Activated T-helper 17 cell treated with anti-CD3 and anti-CD28 coated beads, Interleukin-2, amount 50 U/mL, for 72 hours (primary cell): ENCODE results near the gene PCSK6. TPM values are rescaled to one million over a fixed set of nuclear protein-coding genes. Genes with fewer than 3 reads are reported as not detected.
"Not testable (repeated sequence)": the region's sequence is repeated elsewhere in the genome, so short reads cannot be mapped to it uniquely, and the experiment has no call there.

Experiments used
- ATAC-seq: fragments of 150-1000 bp; cut with Tn5 transposase; replicated peaks from 2 replicates; pipeline ENCODE4 v1.10.0; 2021; ENCODE audit warnings: mild to moderate bottlenecking, moderate library complexity
- H3K27ac Mint-ChIP-seq: one replicate; pipeline ENCODE4 v1.8.0; 2022; ENCODE audit warnings: mixed read lengths
- H3K27me3 Mint-ChIP-seq: one replicate; pipeline ENCODE4 v1.8.0; 2022; ENCODE audit warnings: mixed read lengths
- H3K36me3 Mint-ChIP-seq: one replicate; pipeline ENCODE4 v1.8.0; 2022; ENCODE audit warnings: low read depth, mild to moderate bottlenecking, mixed read lengths
- H3K4me1 Mint-ChIP-seq: one replicate; pipeline ENCODE4 v1.8.0; 2022; ENCODE audit warnings: mixed read lengths
- H3K4me3 Mint-ChIP-seq: one replicate; pipeline ENCODE4 v1.8.0; 2022; ENCODE audit warnings: mild to moderate bottlenecking, mixed read lengths
- H3K9me3 Mint-ChIP-seq: one replicate; pipeline ENCODE4 v1.8.0; 2022; ENCODE audit warnings: mixed read lengths
- total RNA-seq, 2 donors: library from RNA; stranded (reverse); gene quantifications; one replicate each; pipeline ENCODE4 v1.2.3, GENCODE V29; 2022

The PCSK6 gene
- total RNA-seq, 2 donors from 2014 or later: 0.56 to 1.3 TPM

DNA sequence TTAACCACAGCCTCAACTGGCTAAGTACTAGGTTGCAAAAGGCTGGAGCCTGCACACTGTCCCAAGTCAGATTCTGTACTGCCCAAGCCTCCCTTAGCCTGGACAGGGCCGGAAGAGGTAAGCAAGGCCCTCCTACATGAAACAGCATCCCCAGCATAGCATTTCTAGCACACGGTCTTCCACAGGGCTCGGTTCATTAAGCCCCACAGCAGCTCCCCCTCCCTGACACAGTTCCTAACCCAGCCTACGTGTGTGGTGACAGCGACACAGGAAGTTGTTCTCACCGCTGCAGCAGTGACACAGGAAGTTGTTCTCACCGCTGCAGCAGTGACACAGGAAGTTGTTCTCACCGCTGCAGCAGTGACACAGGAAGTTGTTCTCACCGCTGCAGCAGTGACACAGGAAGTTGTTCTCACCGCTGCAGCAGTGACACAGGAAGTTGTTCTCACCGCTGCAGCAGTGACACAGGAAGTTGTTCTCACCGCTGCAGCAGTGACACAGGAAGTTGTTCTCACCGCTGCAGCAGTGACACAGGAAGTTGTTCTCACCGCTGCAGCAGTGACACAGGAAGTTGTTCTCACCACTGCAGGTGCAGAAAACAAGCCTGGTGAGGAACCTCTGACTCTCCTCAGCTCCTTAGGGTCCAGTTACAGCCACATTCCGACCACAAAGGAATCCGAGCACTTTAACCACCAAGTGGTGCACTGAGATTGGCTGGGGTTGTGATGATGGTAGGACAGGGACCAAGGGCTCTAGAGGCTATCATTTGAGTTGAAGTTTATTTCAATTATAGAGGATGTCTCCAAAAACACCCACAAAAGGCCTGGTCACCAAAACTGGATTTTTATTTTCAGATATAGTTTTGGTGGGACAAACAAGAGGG lies 155.4 kb downstream of the PCSK6 start:
- H3K4me1 Mint-ChIP-seq, H3K27me3 Mint-ChIP-seq, H3K36me3 Mint-ChIP-seq: not testable (repeated sequence)
- Mint-ChIP-seq H3K9me3 (peaks cover 11% of the 10 kb centered on the region), H3K27ac (peak overlapping the region; percentile 79), H3K4me3 (peak overlapping the region; percentile 66)
- ATAC-seq: peak; percentile 97

GRCh38 chr15:101332061-101332467 lies 157.4 kb downstream of the PCSK6 start:
- Mint-ChIP-seq H3K4me3 (no peak overlapping the region), H3K9me3 (peaks cover 11% of the 10 kb centered on the region), H3K27ac (peak overlapping the region; percentile 25), H3K27me3 (no peaks in the 10 kb centered on the region), H3K4me1 (peaks cover 3% of the 10 kb centered on the region), H3K36me3 (no peaks in the 10 kb centered on the region)
- ATAC-seq: no peak

DNA sequence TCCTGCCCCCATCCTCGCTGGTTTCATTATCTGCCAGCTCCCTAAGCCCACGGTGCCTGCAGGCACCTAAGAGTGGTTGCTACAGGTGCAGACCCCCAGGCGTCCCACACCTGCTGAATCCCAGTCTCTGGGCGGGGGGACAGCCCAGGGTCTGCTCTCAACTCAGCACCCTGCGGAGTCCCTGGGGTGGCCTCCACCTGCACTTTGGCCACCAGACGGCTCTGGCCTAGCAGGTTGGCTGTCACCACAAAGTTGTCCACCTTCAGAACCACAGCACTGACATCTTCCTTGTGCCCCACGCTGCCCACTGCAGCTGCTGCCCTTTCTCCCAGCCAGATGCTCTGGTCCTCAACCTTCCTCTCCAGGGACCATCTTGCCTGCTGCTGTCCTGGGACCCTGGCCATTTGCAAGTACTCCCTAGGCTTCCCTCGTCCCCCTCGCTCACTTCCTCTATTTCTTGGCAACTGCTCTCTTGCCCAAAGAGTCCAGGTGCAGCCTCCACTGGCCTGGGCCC lies 159.6 kb downstream of the PCSK6 start:
- H3K4me1 Mint-ChIP-seq: peaks cover 3% of the 10 kb centered on the region
- no peak overlapping the region for H3K27ac Mint-ChIP-seq
- peaks cover 12% of the 10 kb centered on the region for H3K27me3 Mint-ChIP-seq
- ATAC-seq: no peak
- H3K36me3 Mint-ChIP-seq: no peaks in the 10 kb centered on the region
- peaks cover 8% of the 10 kb centered on the region for H3K9me3 Mint-ChIP-seq
- H3K4me3 Mint-ChIP-seq: no peak overlapping the region

DNA sequence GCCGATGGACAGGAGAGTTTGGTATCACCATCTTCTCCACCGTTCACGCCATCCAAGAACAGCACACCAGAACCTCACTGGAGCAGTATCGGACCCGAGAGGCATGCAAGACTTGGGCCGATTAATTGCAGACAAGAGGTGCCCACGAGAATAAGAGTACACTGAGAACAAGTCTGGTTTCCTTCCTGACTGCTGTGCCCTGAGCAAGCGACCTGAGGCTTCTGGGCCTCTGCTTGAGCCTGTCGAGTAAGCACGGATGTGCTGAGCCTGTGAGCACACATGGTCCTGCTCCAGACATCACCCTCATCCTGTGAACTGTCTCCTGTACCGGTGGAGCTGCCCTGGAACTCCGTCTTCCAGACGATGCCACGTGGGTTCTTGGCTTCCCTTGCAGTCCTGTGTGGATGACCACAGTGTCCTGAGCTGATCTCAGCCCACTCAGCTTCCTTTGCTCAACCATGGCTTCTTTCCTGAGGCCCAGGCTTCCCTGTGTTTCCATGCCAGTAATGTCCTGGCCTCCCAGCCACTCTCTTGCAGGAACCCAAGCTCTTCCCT lies 160.1 kb downstream of the PCSK6 start:
- Mint-ChIP-seq H3K27me3 (peaks cover 14% of the 10 kb centered on the region), H3K4me3 (no peak overlapping the region), H3K4me1 (peaks cover 3% of the 10 kb centered on the region), H3K27ac (no peak overlapping the region), H3K9me3 (peaks cover 8% of the 10 kb centered on the region), H3K36me3 (no peaks in the 10 kb centered on the region)
- no peak for ATAC-seq

DNA sequence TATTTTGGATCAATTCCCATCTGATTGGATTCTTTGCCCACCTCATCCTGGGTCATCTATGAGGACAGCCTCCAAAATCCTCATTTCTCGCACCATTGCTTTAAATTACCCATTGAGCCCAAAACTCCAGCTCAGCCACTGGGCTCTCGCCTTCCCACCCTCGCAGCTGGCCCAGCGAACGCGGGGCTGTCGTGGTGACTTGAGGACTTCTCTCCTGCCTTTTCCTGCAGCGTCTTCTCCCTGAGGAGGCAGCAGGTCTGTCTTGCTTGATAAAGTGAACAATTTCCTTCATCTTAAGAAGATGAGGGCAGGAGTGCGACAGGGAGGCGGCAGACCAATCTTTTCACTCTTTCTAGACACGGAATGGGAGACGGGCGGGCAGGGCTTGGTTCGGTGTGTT lies 161.5 kb downstream of the PCSK6 start:
- ATAC-seq: no peak
- H3K36me3 Mint-ChIP-seq: no peaks in the 10 kb centered on the region
- peaks cover 17% of the 10 kb centered on the region for H3K27me3 Mint-ChIP-seq
- H3K9me3 Mint-ChIP-seq: peaks cover 2% of the 10 kb centered on the region
- H3K4me1 Mint-ChIP-seq: peaks cover under 1% of the 10 kb centered on the region
- no peak overlapping the region for H3K27ac Mint-ChIP-seq
- H3K4me3 Mint-ChIP-seq: no peak overlapping the region

DNA sequence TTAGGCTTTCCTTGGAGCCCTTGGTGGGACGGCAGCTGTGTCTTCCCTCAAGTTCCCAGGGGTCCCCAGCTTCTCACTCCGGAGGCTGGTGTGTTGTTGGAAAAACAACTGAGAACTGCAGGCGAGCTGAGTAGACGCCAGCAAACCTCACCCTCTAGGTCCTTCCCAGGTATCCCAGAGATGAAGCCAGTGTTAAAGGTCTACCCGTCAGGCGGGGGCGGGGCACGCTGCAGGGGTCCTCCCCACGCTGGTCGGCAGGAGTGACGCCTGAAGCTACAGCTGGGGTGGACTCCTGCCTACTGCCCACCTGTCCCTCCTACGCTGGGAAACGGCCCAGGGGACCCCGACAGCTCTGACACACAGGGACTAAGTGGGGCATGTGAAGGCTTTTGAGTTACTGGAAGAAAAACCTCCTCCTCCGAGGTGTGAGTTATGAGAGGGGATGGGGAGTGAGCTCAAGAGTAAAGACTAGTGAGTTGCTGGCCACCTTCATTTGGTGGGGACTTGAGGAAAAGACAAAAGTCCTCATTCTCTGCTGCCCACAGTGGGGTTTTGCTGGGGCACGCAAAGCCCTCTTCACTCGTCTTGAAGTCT lies 162.3 kb downstream of the PCSK6 start:
- ATAC-seq: no peak

GRCh38 chr15:101326462-101327146 lies 162.9 kb downstream of the PCSK6 start:
- Mint-ChIP-seq H3K4me1 (no peaks in the 10 kb centered on the region), H3K27ac (no peak overlapping the region), H3K36me3 (no peaks in the 10 kb centered on the region), H3K27me3 (peaks cover 17% of the 10 kb centered on the region), H3K4me3 (no peak overlapping the region), H3K9me3 (no peaks in the 10 kb centered on the region)
- ATAC-seq: no peak

More for the DNA sequence above, 162.3 kb downstream of the PCSK6 start:
- H3K4me1 Mint-ChIP-seq: no peaks in the 10 kb centered on the region
- H3K4me3 Mint-ChIP-seq: no peak overlapping the region
- peaks cover 17% of the 10 kb centered on the region for H3K27me3 Mint-ChIP-seq
- no peak overlapping the region for H3K27ac Mint-ChIP-seq
- H3K36me3 Mint-ChIP-seq: no peaks in the 10 kb centered on the region
- H3K9me3 Mint-ChIP-seq: no peaks in the 10 kb centered on the region

GRCh38 chr15:101326026-101326315 lies 163.5 kb downstream of the PCSK6 start:
- H3K4me3 Mint-ChIP-seq: no peak overlapping the region
- ATAC-seq: no peak
- no peaks in the 10 kb centered on the region for H3K36me3 Mint-ChIP-seq
- no peak overlapping the region for H3K27ac Mint-ChIP-seq
- H3K4me1 Mint-ChIP-seq: no peaks in the 10 kb centered on the region
- peaks cover 17% of the 10 kb centered on the region for H3K27me3 Mint-ChIP-seq
- no peaks in the 10 kb centered on the region for H3K9me3 Mint-ChIP-seq

- no peaks in the 10 kb centered on the region for H3K36me3 Mint-ChIP-seq
- peaks cover 17% of the 10 kb centered on the region for H3K27me3 Mint-ChIP-seq
- H3K9me3 Mint-ChIP-seq: no peaks in the 10 kb centered on the region
- H3K4me1 Mint-ChIP-seq: peaks cover 3% of the 10 kb centered on the region
- H3K27ac Mint-ChIP-seq: no peak overlapping the region
- H3K4me3 Mint-ChIP-seq: no peak overlapping the region
- ATAC-seq: no peak
Measured at GRCh38 chr15:101325263-101326025, 164.1 kb downstream of the PCSK6 start.

DNA sequence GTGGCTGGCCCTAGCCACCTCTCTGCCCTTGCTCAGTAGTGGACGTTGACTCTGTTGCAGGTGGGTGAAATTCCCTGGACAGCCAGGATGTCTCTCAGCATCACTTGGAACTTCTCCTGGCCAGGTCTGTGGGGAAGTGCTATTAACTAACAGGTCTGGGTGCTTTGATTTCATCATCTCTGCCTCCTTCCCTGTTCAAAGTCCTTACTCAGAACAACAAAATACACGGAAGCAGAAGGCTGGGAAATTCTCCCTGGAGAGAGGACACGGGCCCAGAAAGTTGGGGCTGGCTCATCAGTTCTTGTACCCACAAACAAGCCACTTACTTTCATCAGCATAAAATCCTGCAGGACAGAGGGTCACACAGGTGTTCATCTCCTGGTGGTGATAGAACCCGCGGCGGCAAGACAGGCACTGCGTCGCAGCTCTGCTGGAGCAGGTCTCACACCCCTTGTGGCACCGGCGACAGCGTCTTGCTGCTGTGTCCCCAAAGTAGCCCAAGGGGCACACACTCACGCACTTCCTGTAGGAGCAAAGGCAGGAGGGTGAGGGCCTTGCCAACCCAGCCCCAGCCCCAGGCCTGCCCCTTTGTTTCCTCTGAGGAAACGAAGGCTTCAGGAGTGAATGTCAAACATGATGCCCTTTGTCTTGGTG lies 164.9 kb downstream of the PCSK6 start:
- no peaks in the 10 kb centered on the region for H3K36me3 Mint-ChIP-seq
- ATAC-seq: no peak
- H3K27me3 Mint-ChIP-seq: peaks cover 17% of the 10 kb centered on the region
- no peaks in the 10 kb centered on the region for H3K9me3 Mint-ChIP-seq
- H3K4me3 Mint-ChIP-seq: no peak overlapping the region
- H3K4me1 Mint-ChIP-seq: peaks cover 5% of the 10 kb centered on the region
- H3K27ac Mint-ChIP-seq: no peak overlapping the region

- Mint-ChIP-seq H3K4me1 (peaks cover 5% of the 10 kb centered on the region), H3K27me3 (peaks cover 17% of the 10 kb centered on the region), H3K36me3 (no peaks in the 10 kb centered on the region), H3K27ac (no peak overlapping the region), H3K9me3 (no peaks in the 10 kb centered on the region), H3K4me3 (no peak overlapping the region)
- ATAC-seq: no peak
Measured at GRCh38 chr15:101323793-101324523, 165.5 kb downstream of the PCSK6 start.

DNA sequence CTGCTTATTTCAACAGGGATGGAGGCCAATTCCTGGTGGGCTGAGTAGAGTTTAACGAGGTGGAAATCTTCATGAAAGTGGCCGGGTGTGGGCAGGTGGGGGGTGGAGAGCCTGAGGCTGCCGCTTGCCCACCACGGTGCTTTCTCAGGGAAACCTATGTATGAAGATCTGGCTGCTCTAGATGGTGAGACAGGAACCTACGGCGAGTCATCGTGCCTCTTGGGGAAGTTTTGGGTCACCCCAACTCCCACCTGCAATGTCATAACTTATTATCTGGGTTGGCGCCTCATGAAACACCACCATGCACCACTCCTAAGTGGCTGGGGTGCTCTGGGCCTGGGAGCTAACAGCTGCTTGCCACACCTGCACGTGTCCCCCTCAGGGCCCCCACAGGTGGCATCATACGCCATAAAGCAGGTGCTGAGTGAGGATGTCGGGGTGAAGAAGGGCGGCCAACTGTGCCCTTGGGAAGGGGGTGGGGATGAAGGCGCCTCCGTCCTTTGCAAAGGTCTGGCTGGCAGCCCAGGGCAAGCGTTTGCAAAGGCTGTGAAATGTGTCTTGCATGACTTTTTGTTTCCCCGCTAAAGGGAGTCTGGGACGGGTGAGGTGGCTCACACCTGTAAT lies 166.5 kb downstream of the PCSK6 start:
- Mint-ChIP-seq H3K4me3 (no peak overlapping the region), H3K36me3 (no peaks in the 10 kb centered on the region), H3K27me3 (peaks cover 18% of the 10 kb centered on the region), H3K27ac (no peak overlapping the region), H3K4me1 (peaks cover 5% of the 10 kb centered on the region), H3K9me3 (no peaks in the 10 kb centered on the region)
- no peak for ATAC-seq
